ENCODE data around the gene YPEL2. TPM values are rescaled to one million over a fixed set of nuclear protein-coding genes. Genes with fewer than 3 reads are reported as not detected.

Gene YPEL2
- total RNA-seq, 1 donor from 2014 or later = 2.7 TPM

DNA sequence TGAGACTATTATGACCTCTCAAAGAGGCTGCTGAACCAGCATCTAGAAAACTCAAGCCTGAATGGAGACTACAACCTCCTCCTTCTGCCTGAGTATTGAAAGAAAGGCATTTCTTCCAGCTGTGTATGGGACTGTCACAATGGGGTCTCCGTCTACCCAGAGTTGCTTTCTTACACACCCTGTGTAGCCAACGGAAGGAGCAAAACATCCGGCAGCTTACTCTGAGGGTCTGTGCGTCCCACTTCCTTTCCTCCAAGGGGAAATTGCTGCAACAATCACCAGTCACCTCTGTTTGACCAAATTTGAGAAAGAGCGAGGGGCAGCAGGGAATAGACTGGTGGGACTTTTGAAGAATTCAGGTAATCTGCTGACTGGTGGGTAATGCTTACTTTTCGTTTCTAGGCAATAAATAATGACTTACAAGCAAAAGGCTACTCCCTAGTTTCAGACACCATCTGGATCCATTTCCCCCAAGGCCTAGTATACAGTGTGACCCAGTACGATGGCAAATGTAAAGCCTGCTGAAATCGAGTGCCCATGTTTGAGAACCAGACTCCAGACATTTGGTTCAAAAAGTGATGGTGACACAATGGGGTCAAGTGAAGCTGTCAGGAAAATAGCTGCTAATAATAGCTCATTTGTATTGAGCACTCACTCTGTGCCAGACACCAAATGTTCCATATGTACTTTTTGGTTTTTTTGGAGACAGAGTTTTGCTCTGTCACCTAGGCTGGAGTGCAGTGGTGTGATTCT is 81.7 kb downstream of the YPEL2 start:
- H3K27ac Mint-ChIP-seq (ENCODE audit: unreplicated experiment) = no peak overlapping the region

DNA sequence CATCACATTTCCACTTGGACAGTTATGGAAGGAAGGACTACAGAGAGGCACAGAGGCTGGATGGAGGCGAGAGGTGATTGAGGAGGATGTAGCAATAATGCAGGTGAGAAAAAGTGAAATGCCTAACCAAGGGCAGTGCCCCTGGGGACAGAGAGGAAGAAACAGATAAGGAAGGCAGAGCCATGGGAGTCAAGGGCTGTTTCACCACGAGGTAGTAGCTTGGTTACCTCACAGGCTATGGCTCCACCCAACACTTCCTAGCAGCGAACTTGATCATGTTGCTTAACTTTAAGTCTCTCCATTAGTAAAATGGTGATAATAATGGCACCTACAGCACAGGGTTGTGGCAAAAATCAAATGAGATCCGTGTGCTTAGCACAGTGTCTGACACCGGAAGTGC is 83.9 kb downstream of the YPEL2 start:
- Mint-ChIP-seq H3K9me3 (peaks cover 3% of the 10 kb centered on the region), H3K27ac (ENCODE audit: unreplicated experiment) (no peak overlapping the region), H3K27me3 (ENCODE audit: low read depth) (no peaks in the 10 kb centered on the region), H3K36me3 (ENCODE audit: low read depth) (no peaks in the 10 kb centered on the region), H3K4me3 (no peak overlapping the region), H3K4me1 (peaks cover 8% of the 10 kb centered on the region)
- DNase-seq (ENCODE audit: low read depth, low spot score) = no peak
- TF ChIP-seq, protein P1, sequence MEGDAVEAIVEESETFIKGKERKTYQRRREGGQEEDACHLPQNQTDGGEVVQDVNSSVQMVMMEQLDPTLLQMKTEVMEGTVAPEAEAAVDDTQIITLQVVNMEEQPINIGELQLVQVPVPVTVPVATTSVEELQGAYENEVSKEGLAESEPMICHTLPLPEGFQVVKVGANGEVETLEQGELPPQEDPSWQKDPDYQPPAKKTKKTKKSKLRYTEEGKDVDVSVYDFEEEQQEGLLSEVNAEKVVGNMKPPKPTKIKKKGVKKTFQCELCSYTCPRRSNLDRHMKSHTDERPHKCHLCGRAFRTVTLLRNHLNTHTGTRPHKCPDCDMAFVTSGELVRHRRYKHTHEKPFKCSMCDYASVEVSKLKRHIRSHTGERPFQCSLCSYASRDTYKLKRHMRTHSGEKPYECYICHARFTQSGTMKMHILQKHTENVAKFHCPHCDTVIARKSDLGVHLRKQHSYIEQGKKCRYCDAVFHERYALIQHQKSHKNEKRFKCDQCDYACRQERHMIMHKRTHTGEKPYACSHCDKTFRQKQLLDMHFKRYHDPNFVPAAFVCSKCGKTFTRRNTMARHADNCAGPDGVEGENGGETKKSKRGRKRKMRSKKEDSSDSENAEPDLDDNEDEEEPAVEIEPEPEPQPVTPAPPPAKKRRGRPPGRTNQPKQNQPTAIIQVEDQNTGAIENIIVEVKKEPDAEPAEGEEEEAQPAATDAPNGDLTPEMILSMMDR (conservative IDR thresholded peaks at IDR 0.05) = no peak

More for the DNA sequence above, 81.7 kb downstream of the YPEL2 start:
- no peaks in the 10 kb centered on the region for H3K27me3 Mint-ChIP-seq (ENCODE audit: low read depth)
- H3K36me3 Mint-ChIP-seq (ENCODE audit: low read depth) = no peaks in the 10 kb centered on the region
- H3K4me3 Mint-ChIP-seq = no peak overlapping the region
- H3K4me1 Mint-ChIP-seq = peaks cover 12% of the 10 kb centered on the region
- H3K9me3 Mint-ChIP-seq = peaks cover 9% of the 10 kb centered on the region
- DNase-seq (ENCODE audit: low read depth, low spot score) = no peak
- TF ChIP-seq, protein P1 (conservative IDR thresholded peaks at IDR 0.05) = no peak

DNA sequence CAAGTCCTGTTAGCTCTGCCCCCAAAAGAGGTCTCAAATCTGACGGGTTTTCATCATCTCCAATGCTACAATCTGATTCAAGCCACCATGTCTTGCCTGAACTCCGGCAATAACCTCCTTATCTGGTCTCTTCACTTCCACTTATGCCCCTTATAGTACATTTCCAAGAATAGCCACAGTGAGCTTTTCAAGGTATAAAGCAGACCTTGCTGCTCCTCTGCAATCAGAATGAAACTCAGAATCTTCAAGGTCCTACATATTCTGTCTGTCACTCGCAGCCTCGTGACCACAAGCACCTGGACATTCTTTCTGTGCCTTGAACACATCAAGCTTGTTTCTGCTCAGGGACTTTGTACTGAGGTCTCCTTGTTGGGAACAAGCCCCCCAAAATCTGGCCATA is 84.7 kb downstream of the YPEL2 start:
- H3K27me3 Mint-ChIP-seq (ENCODE audit: low read depth) = no peaks in the 10 kb centered on the region
- H3K9me3 Mint-ChIP-seq = peaks cover under 1% of the 10 kb centered on the region
- peaks cover 8% of the 10 kb centered on the region for H3K4me1 Mint-ChIP-seq
- no peaks in the 10 kb centered on the region for H3K36me3 Mint-ChIP-seq (ENCODE audit: low read depth)
- no peak overlapping the region for H3K27ac Mint-ChIP-seq (ENCODE audit: unreplicated experiment)
- TF ChIP-seq, protein P1 (conservative IDR thresholded peaks at IDR 0.05) = no peak
- H3K4me3 Mint-ChIP-seq = no peak overlapping the region
- DNase-seq (ENCODE audit: low read depth, low spot score) = no peak

DNA sequence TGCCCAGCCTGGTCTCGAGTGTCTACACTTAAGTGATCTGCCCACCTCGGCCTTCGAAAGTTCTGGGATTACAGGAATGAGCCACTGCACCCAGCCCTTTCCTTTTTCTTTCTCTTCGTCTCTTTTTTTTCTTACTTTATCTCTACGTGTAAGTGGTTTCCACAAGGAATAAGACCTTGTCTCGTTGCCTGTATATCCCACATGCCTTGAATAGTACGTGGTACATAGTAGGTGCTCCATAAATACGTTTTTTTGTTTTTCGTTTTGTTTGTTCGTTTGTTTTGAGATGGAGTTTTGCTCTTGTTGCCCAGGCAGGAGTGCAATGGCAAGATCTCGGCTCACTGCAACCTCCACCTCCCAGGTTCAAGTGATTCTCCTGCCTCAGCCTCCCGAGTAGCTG is 86.0 kb downstream of the YPEL2 start:
- Mint-ChIP-seq H3K4me1 (peaks cover 8% of the 10 kb centered on the region), H3K27ac (ENCODE audit: unreplicated experiment) (no peak overlapping the region), H3K36me3 (ENCODE audit: low read depth) (no peaks in the 10 kb centered on the region), H3K9me3 (no peaks in the 10 kb centered on the region), H3K4me3 (no peak overlapping the region), H3K27me3 (ENCODE audit: low read depth) (no peaks in the 10 kb centered on the region)
- DNase-seq (ENCODE audit: low read depth, low spot score) = no peak
- TF ChIP-seq, protein P1 (conservative IDR thresholded peaks at IDR 0.05) = no peak

DNA sequence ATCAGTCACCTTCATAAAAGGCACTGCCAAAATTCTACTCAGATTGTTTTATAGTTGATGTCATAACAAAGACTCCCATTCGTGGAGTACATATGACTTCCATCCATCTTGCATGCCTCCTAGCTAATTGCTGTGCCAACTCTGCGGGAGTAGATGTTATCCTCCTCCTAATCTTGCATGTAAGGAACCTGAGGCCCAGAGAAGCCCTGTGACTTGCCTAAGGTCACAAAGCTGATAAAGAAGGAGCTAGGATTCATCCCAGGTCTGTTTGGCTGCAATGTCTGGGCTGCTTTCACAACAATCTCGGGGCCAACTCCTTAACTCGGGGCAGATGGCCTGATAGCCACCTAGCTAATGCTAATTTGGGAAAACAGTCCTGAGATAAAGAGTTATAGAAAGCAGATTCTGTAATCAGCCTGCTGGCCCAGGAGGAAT is 87.3 kb downstream of the YPEL2 start:
- no peak for DNase-seq (ENCODE audit: low read depth, low spot score)
- H3K27me3 Mint-ChIP-seq (ENCODE audit: low read depth) = no peaks in the 10 kb centered on the region
- no peaks in the 10 kb centered on the region for H3K9me3 Mint-ChIP-seq
- no peaks in the 10 kb centered on the region for H3K4me1 Mint-ChIP-seq
- H3K36me3 Mint-ChIP-seq (ENCODE audit: low read depth) = no peaks in the 10 kb centered on the region
- TF ChIP-seq, protein P1 (conservative IDR thresholded peaks at IDR 0.05) = no peak
- H3K4me3 Mint-ChIP-seq = no peak overlapping the region
- H3K27ac Mint-ChIP-seq (ENCODE audit: unreplicated experiment) = no peak overlapping the region
